C4-2B (cell line): Measurements from ENCODE around the gene COL4A5.

ENCODE experiments used
- ZFX ChIP-seq: fragments of 450-650 bp; IDR thresholded peaks from 2 replicates; pipeline ENCODE4 v1.6.1; 2017
- TF ChIP-seq, protein P1 (sequence below): fragments of 450-650 bp; conservative IDR thresholded peaks from 2 replicates; pipeline ENCODE4 v1.5.1; 2017; ENCODE audit warnings: mild to moderate bottlenecking

DNA sequence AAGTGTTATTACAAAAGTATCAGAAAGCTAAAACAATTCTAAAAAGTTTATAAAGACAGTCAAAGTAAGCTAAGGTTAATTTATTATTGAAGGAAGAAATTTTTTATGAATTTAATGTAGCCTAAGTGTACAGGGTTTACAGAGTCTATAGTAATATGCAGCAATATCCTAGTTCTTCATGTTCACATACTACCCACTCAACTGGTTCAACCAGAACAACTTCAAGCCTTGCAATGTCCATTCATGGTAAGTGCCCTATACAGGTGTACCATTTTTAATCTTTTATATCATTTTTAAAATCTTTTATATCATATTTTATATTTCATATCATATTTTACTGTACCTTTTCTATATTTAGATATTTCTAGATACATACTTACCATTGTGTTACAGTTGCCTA, 34.3 kb downstream of the COL4A5 start:
- TF ChIP-seq, protein P1, sequence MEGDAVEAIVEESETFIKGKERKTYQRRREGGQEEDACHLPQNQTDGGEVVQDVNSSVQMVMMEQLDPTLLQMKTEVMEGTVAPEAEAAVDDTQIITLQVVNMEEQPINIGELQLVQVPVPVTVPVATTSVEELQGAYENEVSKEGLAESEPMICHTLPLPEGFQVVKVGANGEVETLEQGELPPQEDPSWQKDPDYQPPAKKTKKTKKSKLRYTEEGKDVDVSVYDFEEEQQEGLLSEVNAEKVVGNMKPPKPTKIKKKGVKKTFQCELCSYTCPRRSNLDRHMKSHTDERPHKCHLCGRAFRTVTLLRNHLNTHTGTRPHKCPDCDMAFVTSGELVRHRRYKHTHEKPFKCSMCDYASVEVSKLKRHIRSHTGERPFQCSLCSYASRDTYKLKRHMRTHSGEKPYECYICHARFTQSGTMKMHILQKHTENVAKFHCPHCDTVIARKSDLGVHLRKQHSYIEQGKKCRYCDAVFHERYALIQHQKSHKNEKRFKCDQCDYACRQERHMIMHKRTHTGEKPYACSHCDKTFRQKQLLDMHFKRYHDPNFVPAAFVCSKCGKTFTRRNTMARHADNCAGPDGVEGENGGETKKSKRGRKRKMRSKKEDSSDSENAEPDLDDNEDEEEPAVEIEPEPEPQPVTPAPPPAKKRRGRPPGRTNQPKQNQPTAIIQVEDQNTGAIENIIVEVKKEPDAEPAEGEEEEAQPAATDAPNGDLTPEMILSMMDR = no peak
- TF ChIP-seq ZFX = no peak
